AG04449 (cell line): ENCODE measurements around the gene LARP4.
"Not testable (repeated sequence)": the region's sequence is repeated elsewhere in the genome, so short reads cannot be mapped to it uniquely, and the experiment has no call there.

Experiments used
- CTCF ChIA-PET: fragments of 350-600 bp; formaldehyde crosslinking; extraction: SDS; loops from one replicate; lab custom pipeline; 2021; ENCODE audit warnings: antibody characterized with exemption; lab: Yijun Ruan, JAX
- POLR2A ChIA-PET: fragments of 400-600, 350-600 bp; formaldehyde crosslinking; extraction: SDS; loops from one replicate; lab custom pipeline; 2020; ENCODE audit warnings: antibody characterized with exemption, inconsistent platforms; lab: Yijun Ruan, JAX
- DNase-seq: peaks from one replicate; pipeline ENCODE4 v3.0.0-alpha.2; 2010; ENCODE audit warnings: low read depth, low spot score
- H3K4me3 ChIP-seq: 2 replicates; pipeline ENCODE4 v1.5.1; 2011; ENCODE audit warnings: low read depth, mild to moderate bottlenecking, control low read depth, low read length
- TF ChIP-seq, protein P1 (sequence below): IDR thresholded peaks from one replicate; pipeline ENCODE4 v1.5.1; 2011; ENCODE audit warnings: mild to moderate bottlenecking, moderate library complexity, low read length, control low read depth, inconsistent platforms; ENCODE audit not compliant: insufficient read depth; ENCODE audit errors: missing control alignments

The LARP4 gene

DNA sequence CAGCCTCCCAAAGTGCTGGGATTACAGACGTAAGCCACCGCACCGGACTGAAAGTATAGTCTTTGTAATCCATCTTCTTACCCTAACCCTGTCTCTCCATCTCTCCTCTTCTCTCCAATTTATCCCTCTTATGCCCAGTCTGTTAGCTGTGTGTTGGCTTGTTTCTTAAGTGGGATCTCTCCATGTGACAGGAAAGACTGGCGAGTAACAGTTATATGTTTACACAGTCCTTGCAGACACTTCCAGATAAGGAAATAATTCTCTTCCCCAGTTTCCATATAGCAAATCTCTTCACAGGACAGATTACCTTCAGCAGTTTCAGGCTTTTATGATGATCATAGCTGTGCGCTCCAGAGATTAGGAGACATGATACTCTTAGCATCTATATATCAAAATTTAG, 88.1 kb downstream of the LARP4 start:
- CTCF ChIA-PET = interaction anchor here (2.2 to 5.9 kb wide), 2 partner anchors 15 to 150 kb away, joined by 6 to 39 read pairs; partner anchors contain the start of gene DIP2B
- no peak overlapping the region for H3K4me3 ChIP-seq
- DNase-seq = no peak
- POLR2A ChIA-PET = no interaction called here
- TF ChIP-seq, protein P1, sequence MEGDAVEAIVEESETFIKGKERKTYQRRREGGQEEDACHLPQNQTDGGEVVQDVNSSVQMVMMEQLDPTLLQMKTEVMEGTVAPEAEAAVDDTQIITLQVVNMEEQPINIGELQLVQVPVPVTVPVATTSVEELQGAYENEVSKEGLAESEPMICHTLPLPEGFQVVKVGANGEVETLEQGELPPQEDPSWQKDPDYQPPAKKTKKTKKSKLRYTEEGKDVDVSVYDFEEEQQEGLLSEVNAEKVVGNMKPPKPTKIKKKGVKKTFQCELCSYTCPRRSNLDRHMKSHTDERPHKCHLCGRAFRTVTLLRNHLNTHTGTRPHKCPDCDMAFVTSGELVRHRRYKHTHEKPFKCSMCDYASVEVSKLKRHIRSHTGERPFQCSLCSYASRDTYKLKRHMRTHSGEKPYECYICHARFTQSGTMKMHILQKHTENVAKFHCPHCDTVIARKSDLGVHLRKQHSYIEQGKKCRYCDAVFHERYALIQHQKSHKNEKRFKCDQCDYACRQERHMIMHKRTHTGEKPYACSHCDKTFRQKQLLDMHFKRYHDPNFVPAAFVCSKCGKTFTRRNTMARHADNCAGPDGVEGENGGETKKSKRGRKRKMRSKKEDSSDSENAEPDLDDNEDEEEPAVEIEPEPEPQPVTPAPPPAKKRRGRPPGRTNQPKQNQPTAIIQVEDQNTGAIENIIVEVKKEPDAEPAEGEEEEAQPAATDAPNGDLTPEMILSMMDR = no peak

DNA sequence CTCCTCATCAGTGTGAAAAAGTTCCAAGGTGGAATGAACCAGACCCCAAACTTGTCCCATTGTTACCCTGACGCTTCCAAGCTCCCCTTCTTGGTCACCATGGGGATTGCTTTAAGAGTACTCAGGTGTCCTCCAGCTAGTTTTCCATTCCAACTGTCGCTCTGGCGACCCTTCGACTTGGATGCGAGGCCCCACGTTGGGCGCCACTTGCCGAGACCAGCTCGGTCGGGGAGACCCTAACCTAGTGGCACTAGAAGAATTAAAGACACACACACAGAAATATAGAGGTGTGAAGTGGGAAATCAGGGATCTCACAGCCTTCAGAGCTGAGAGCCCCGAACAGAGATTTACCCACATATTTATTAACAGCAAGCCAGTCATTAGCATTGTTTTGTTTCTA, 97.4 kb downstream of the LARP4 start:
- POLR2A ChIA-PET, CTCF ChIA-PET, DNase-seq, H3K4me3 ChIP-seq: not testable (repeated sequence)

DNA sequence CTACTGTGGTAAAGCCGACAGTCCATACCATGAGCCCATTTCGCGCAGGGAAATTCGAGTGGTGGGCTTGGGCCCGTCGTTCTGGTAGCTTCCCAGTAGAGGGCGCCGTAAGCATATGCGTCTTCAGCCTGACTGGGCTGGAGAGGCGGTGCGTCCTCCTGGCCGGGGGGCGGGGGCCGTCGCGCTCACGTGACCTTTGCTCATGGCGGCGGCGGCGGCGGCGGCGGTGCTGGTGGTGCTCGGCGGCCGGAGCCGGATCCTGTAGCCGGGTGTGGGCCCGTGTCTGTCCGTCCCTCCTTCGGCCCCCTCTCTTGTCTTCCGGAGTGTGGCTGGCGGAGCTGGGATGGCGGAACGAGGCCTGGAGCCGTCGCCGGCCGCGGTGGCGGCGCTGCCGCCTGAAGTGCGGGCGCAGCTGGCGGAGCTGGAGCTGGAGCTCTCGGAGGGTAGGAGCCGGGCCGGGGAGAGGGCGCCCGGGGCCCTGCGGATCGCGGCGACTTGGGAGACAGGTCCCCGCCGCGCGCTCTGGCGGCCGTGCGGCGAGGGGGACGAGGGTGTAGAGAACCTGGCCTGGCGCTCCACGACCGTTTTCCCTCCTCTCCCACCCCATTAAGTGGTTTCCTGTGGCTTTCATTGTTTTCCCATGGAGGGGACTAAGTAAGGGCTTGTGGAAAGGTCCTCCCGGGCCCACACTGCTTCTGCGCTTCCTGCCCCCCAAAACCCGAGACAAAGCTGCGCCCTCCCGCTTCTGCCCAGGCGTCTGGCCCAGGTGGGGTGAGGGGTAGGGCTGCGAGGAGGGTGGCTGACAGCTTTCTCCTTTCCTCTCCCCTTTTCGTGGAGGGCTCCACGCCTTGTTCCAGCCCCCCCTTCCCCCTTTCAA, 104.4 kb downstream of the LARP4 start, which contains the start of gene DIP2B:
Gene DIP2B (plus strand): TSS at position 188 of the 877 bp plus-strand sequence. CDS start 156 bp downstream, at position 344.
- no peak for DNase-seq
- ChIA-PET POLR2A (interaction anchor here (0.6 to 1.0 kb wide), 2 partner anchors 99 to 260 kb away, joined by 3 read pairs; no protein-coding TSS in a partner anchor), CTCF (interaction anchor here (0.7 to 8.8 kb wide), 56 partner anchors 9 to 1370 kb away, joined by 3 to 215 read pairs (median 6); no protein-coding TSS in a partner anchor)
- TF ChIP-seq, protein P1 = peak; percentile 94
- H3K4me3 ChIP-seq = peak within 1 kb of the TSS; percentile 77

DNA sequence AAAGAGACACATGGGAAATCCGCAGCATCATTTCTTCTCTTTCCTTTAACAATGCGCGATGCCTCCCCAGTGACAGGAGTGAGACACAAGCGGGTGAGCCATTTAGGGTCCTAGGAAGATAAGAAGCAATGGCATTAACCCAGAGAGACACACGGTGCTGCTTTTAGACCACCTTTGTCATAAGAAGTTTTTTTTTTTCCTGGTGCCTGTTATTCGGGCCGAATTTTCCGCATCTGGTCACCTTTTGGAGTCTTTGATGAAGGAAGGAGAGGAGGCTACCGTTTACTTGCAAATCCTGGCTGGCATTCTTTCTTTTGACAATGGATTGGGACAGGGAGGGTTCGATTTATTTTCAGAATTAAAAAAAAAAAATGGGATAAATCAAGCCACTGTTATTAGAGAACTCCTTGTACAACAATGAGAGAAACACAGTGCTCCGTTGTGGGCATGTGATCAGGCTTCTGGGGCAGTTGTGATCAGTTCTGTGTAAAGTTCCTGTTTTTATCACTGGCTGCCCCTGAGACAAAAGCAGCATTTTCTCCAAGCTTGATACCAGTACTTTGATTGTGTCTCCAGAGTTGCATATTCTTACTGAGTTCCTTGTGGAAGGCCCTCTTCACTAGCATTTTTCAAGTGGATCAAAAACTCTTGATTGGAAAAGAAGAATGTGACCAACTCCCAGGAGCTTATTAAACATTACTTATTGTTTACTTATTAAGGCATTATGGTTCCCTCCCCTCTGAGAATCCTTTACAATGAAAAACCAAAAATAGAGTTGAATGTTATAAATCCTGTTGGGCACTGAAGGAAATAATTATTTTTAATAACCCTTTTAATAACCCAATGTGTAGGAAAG, 105.2 kb downstream of the LARP4 start:
- TF ChIP-seq, protein P1 = no peak
- no peak for DNase-seq
- ChIA-PET POLR2A (interaction anchor here (1.0 kb wide), 1 partner anchor 259 kb away, joined by 3 read pairs; no protein-coding TSS in a partner anchor), CTCF (interaction anchor here (0.9 to 8.8 kb wide), 27 partner anchors 10 to 516 kb away, joined by 3 to 215 read pairs (median 9); no protein-coding TSS in a partner anchor)
- peak overlapping the region; percentile 77 for H3K4me3 ChIP-seq

DNA sequence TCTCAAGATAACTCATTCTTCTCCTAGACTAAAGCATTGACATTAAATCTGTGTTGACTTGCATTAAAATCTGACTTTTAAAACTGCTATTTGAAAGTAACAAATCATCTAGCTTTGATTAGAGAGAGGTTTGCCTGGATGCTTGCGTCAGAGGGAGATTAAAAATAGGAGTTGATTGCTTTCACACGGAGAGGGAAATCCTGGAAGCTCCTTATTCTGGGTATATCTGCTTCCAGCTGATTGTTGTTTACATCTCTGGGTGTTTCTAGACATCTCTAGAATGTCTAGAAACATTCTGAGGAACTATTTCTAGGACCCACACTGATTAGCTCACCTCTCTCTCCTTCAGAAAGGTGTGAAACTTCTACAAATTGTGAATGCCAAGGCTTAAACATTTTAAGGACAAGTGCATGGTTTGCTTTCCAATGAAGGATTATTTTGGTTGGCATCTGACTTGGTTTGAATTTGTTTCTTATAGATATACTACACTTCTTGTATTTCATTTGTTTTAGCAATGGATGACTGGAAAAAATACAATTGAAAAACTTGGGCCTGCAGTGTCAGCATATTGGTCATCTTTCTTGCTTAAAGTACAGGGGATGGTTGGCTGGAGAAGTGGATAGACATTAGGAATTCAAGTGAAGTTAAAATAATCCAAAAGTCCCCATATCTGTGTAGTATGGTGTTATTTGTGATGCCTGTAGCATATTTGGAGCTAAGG, 106.2 kb downstream of the LARP4 start:
- peak overlapping the region; percentile 6; the same call in 1 of the 2 replicates for H3K4me3 ChIP-seq
- ChIA-PET CTCF (interaction anchor here (1.1 to 8.8 kb wide), 11 partner anchors 9 to 226 kb away, joined by 3 to 215 read pairs (median 14); no protein-coding TSS in a partner anchor), POLR2A (no interaction called here)
- TF ChIP-seq, protein P1 = no peak
- no peak for DNase-seq

DNA sequence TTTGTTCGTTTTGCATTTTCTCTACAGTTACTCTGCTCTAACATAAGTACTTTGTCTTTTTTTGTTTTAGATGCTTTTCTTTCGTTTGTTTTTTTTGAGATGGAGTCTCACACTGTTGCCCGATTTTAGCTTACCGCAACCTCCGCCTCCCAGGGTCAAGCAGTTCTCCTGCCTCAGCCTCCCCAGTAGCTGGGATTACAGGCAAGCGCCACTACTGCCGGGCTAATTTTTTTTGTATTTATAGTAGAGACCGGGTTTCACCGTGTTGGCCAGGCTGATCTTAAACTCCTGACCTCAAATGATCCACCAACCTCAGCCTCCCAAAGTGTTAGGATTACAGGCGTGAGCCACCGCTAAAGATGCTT, 106.8 kb downstream of the LARP4 start:
- TF ChIP-seq, protein P1 = no peak
- no peak for DNase-seq
- ChIA-PET POLR2A (interaction anchor here (0.5 kb wide), 1 partner anchor 138 kb away, joined by 3 read pairs; no protein-coding TSS in a partner anchor), CTCF (interaction anchor here (1.1 to 8.8 kb wide), 6 partner anchors 11 to 188 kb away, joined by 3 to 215 read pairs (median 15); no protein-coding TSS in a partner anchor)
- no peak overlapping the region for H3K4me3 ChIP-seq
